ENCODE measurements around the gene TRAPPC5. TPM values are rescaled to one million over a fixed set of nuclear protein-coding genes. Genes with fewer than 3 reads are reported as not detected.

The TRAPPC5 gene
- total RNA-seq, 1 experiment from 2014 or later = 101 TPM

- RAD21 ChIA-PET (ENCODE audit: low non-redundant PET in 1 of 2, low total read pairs in 2 of 2, uncharacterized antibody in 2 of 2, unreplicated experiment in 2 of 2) = no interaction called here
These were observed 22.4 kb upstream of the TRAPPC5 start for GRCh38 chr19:7658219-7658686.

GRCh38 chr19:7661744-7662538 lies 18.7 kb upstream of the TRAPPC5 start:
- no peaks in the 10 kb centered on the region for H3K79me2 ChIP-seq (ENCODE audit: insufficient read depth, low read length)
- H3K4me3 ChIP-seq (replicated peaks in 1 of 2; ENCODE audit: low read depth in 1 of 2, low read length in 2 of 2) = no peak overlapping the region
- CTCF ChIA-PET = interaction anchor here (1.2 to 1.3 kb wide), 2 partner anchors 10 to 19 kb away, joined by 3 to 4 read pairs; partner anchors contain the start of gene TRAPPC5
- H3K9ac ChIP-seq (ENCODE audit: low read length) = no peak overlapping the region
- intact Hi-C loops (cut with micrococcal nuclease) = no loop called here
- no peak overlapping the region for H2AFZ ChIP-seq (ENCODE audit: low read depth, low read length, poor library complexity, severe bottlenecking)
- H3K4me2 ChIP-seq (ENCODE audit: low read length) = no peak overlapping the region
- no peaks in the 10 kb centered on the region for H4K20me1 ChIP-seq (ENCODE audit: insufficient read depth)
- no peaks in the 10 kb centered on the region for H3K4me1 ChIP-seq (ENCODE audit: control insufficient read depth in 1 of 2, insufficient read depth in 2 of 2, low read length in 2 of 2)
- H3K36me3 ChIP-seq (ENCODE audit: control insufficient read depth in 1 of 2, insufficient read depth in 2 of 2, low read length in 2 of 2) = no peaks in the 10 kb centered on the region
- BruUV-seq (replicated peaks) = no TSS peak
- no peaks in the 10 kb centered on the region for H3K9me3 ChIP-seq (ENCODE audit: control insufficient read depth in 1 of 2, insufficient read depth in 1 of 2, low read depth in 1 of 2, low read length in 2 of 2)
- no peaks in the 10 kb centered on the region for H3K9me2 ChIP-seq (ENCODE audit: insufficient read depth)
- no peak for ATAC-seq
- POLR2A ChIA-PET = no interaction called here
- RAD21 ChIA-PET (ENCODE audit: low non-redundant PET in 1 of 2, low total read pairs in 2 of 2, uncharacterized antibody in 2 of 2, unreplicated experiment in 2 of 2) = no interaction called here
- no peak overlapping the region for H3K27ac ChIP-seq (ENCODE audit: low read depth, low read length)
- H3K27me3 ChIP-seq (ENCODE audit: insufficient read depth, low read length) = no peaks in the 10 kb centered on the region
- DNase-seq (ENCODE audit: low read depth, low spot score) = no peak
- TF ChIP-seq JUND (IDR thresholded peaks at IDR 0.05) (no peak), SRF (IDR thresholded peaks at IDR 0.05; ENCODE audit: low read depth) (no peak), ZBTB33 (IDR thresholded peaks at IDR 0.05; ENCODE audit: extremely low read depth, insufficient replicate concordance, low read length) (no peak), POLR2AphosphoS5 (IDR thresholded peaks at IDR 0.05; ENCODE audit: low read depth, low read length) (no peak), CEBPB (IDR thresholded peaks at IDR 0.05; ENCODE audit: low read depth) (no peak), FOSL1 (IDR thresholded peaks at IDR 0.05; ENCODE audit: low read depth) (no peak), RAD21 (IDR thresholded peaks at IDR 0.05; ENCODE audit: low read depth) (no peak), ZNF274 (IDR thresholded peaks at IDR 0.05; ENCODE audit: low read depth, low read length) (no peak), ZFX (IDR thresholded peaks at IDR 0.05) (no peak), CTCF (IDR thresholded peaks at IDR 0.05 in 2 of 3, conservative IDR thresholded peaks at IDR 0.05 in 1 of 3; ENCODE audit: borderline replicate concordance in 1 of 3, insufficient read depth in 1 of 3, low read depth in 2 of 3, low read length in 2 of 3) (no peak), YY1 (IDR thresholded peaks at IDR 0.05; ENCODE audit: extremely low read depth, insufficient replicate concordance, low read depth, low read length) (no peak), EGR1 (IDR thresholded peaks at IDR 0.05; ENCODE audit: low read depth) (no peak), EZH2phosphoT487 (IDR thresholded peaks at IDR 0.05; ENCODE audit: borderline replicate concordance) (no peak), TCF7L2 (IDR thresholded peaks at IDR 0.05; ENCODE audit: borderline replicate concordance, extremely low read depth, insufficient read depth, insufficient read length) (no peak)

More at GRCh38 chr19:7658219-7658686, 22.4 kb upstream of the TRAPPC5 start:
- H2AFZ ChIP-seq (ENCODE audit: low read depth, low read length, poor library complexity, severe bottlenecking) = no peak overlapping the region
- no peaks in the 10 kb centered on the region for H3K4me1 ChIP-seq (ENCODE audit: control insufficient read depth in 1 of 2, insufficient read depth in 2 of 2, low read length in 2 of 2)
- ChIA-PET POLR2A (no interaction called here), CTCF (interaction anchor here (1.2 kb wide), 1 partner anchor 90 kb away, joined by 3 read pairs; no protein-coding TSS in a partner anchor)
- H3K4me3 ChIP-seq (replicated peaks in 1 of 2; ENCODE audit: low read depth in 1 of 2, low read length in 2 of 2) = no peak overlapping the region
- no peak for ATAC-seq
- no peaks in the 10 kb centered on the region for H3K36me3 ChIP-seq (ENCODE audit: control insufficient read depth in 1 of 2, insufficient read depth in 2 of 2, low read length in 2 of 2)
- no peak overlapping the region for H3K4me2 ChIP-seq (ENCODE audit: low read length)
- BruUV-seq (replicated peaks) = no TSS peak
- H3K9me2 ChIP-seq (ENCODE audit: insufficient read depth) = no peaks in the 10 kb centered on the region
- no peaks in the 10 kb centered on the region for H3K79me2 ChIP-seq (ENCODE audit: insufficient read depth, low read length)
- H3K27me3 ChIP-seq (ENCODE audit: insufficient read depth, low read length) = no peaks in the 10 kb centered on the region
- no peak overlapping the region for H3K9ac ChIP-seq (ENCODE audit: low read length)
- intact Hi-C loops (cut with micrococcal nuclease) = no loop called here
- no peak for DNase-seq (ENCODE audit: low read depth, low spot score)
- no peaks in the 10 kb centered on the region for H3K9me3 ChIP-seq (ENCODE audit: control insufficient read depth in 1 of 2, insufficient read depth in 1 of 2, low read depth in 1 of 2, low read length in 2 of 2)
- H3K27ac ChIP-seq (ENCODE audit: low read depth, low read length) = no peak overlapping the region
- no peaks in the 10 kb centered on the region for H4K20me1 ChIP-seq (ENCODE audit: insufficient read depth)
- no peak for TF ChIP-seq CEBPB (IDR thresholded peaks at IDR 0.05; ENCODE audit: low read depth)
- TF ChIP-seq, protein P1, sequence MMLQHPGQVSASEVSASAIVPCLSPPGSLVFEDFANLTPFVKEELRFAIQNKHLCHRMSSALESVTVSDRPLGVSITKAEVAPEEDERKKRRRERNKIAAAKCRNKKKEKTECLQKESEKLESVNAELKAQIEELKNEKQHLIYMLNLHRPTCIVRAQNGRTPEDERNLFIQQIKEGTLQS (IDR thresholded peaks at IDR 0.05) = no peak
